IPS-NIHi7 (cell line): ENCODE results near the gene HKDC1.
"Not testable (repeated sequence)": the region's sequence is repeated elsewhere in the genome, so short reads cannot be mapped to it uniquely, and the experiment has no call there.

Source experiments
- DNase-seq: peaks from one replicate; pipeline ENCODE4 v3.0.0; 2012; ENCODE audit warnings: mixed read lengths; ENCODE audit errors: extremely low spot score

The HKDC1 gene

DNA sequence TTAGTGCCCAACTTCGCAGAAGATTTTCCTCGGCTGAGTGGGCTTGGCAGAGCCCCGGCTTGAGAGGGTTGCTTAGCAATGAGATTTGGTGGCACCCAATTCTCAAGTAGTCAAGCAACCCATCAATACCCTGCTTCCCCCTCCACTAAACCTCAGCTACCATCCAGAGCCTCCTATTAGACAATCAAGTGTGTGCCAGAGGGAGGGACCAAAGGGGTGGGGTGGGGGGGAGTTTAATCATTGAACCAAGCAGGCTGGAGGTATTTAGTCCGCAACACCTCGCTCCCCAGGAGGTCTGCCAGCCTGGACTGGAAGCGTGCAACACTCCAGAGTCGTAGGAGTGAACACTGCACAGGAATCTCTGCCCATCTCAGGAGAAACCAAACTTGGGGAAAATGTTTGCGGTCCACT is at the start of gene HKDC1:
HKDC1 (plus strand) TSS at position 292 of the 411 bp plus-strand sequence; CDS start at position 396, 104 bp downstream.
- no peak for DNase-seq

DNA sequence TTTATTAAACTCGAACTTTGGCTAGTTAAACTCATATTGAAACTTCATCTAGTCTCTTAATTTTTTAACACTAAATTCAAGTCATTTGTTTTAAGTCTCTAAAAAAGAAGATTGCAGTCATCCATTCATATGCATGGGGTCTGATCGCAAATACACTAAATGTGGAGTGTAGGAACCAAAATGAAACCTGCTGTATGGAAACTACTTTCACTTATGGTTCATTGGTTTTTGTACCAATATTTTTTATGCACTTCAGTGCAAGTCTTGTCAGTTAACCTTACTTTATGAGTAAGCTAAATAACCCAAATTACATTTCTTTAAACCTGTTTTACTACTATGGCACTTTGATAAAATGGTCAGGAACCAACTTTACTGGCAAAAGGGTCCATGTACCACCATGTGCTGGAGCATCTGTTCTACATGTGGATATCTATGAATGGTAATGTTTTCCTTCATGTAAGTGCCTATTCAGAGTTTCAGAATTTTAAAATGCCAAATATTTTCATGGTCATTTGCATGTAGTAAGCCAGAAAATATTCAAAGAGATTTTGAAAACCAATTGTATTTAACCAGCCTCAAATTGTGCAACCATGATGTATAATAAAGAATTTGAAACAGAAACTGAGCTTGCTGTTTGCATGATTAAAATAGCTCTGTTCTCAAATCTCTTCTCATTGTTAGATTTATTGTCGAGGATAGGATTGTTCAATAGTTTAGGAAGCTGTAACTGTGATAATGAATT is 47.7 kb upstream of the HKDC1 start:
- no peak for DNase-seq

DNA sequence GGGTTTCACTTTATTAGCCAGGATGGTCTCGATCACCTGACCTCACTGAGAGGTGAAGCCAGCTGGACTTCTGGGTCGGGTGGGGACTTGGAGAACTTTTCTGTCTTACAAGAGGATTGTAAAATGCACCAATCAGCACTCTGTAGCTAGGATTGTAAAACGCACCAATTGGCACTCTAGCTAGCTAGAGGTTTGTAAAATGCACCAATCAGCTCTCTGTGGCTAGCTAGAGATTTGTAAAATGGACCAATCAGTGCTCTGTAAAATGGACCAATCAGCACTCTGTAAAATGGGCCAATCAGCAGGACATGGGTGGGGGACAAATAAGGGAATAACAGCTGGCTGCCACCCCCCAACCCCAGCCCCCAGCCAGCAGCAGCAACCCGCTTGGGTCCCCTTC is 44.8 kb upstream of the HKDC1 start:
- DNase-seq, result not testable (repeated sequence)

DNA sequence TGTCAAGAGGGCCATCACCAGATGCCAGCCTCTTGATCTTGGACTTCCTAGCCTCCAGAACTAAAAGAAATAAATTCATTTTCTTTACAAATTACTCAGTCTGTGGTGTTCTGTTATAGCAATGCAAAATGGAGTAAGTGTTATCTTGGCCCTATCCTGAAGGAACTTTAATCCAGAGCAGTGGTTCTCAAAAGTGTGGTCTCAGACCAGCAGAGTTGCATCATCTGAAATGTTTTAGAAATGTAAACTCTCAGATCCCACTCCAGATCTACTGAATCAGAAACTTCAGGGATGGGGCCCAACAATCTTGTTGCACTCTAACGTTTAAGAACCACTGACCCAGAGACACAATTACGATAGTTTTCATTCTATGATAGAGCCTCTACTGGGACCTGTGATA is 43.3 kb upstream of the HKDC1 start:
- DNase-seq, result no peak

- DNase-seq, result no peak
These were observed 40.9 kb upstream of the HKDC1 start for GRCh38 chr10:69179089-69179742.

DNA sequence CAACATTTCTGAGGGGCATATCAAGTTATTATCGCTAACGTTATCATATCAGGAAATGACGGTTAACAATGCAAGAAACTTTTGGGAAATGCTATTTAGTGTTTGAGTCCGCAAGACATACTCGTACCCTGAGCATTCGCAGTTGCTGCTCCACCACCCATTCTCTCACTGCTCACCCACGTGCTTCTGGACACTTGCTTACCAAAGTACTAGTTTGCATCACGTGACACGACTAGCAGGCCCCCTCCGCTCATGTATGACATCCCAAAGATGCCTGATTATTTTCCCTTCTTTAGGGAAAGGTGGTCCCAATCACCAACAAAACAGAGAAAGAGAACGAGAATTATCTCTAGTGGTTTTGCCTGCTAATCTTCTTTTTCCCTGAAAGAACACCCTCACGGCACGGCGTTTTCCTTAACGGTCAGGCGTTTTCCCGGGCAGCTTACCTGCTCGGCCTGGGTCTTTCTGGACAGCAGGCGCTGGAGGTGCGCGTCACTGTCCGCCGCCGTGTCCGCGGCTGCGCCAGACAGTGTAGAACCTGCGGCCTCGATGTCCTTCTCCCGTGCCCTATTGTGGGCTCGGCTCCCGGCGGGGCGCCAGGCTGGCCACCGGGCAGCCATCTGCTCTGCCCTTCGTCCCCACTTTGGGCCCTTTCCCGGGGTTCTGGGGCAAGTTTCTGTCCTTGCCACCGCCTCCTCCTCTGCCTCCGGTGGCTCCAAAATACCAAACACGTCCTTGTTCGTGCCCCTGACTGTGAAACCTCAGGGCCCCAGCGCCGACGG is 40.2 kb upstream of the HKDC1 start, which contains the start of gene SUPV3L1:
SUPV3L1 (plus strand) TSS at position 492 of the 782 bp plus-strand sequence; CDS start at position 550, 58 bp downstream.
- DNase-seq, result peak; percentile 94

DNA sequence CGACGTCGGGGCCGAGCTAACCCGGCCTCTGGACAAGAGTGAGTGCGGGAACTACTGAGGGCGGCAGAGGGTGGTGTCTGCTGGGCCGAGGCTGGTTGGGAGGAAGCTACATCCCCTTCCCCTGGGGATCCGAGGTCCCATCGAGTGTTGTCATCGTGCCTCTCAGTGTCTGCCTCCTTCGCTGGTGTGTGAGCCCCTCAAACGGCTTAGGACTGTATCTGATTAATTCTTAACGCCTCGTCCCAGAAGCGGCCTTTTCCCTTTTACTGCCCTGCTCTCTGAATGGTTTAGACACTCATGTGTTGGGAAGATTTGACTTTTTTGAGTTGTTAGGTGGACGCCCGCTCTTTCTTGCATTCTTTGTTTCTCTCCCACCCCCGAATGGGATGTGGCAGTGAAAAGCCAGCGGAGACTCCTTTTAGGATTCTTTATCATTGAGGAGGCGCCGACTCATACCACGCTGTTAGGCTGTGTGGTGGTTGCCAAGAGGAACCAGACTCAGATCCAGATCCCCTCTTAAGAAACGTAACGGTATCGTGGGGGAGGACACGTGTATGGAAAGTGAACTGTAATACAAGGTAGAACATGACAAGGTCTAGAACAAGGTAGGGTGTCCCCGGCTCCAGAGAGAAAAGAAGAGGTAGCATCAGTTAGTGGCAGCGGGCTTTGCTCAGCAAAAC is 39.5 kb upstream of the HKDC1 start:
- no peak for DNase-seq

GRCh38 chr10:69181433-69181832 is 38.7 kb upstream of the HKDC1 start:
- no peak for DNase-seq

DNA sequence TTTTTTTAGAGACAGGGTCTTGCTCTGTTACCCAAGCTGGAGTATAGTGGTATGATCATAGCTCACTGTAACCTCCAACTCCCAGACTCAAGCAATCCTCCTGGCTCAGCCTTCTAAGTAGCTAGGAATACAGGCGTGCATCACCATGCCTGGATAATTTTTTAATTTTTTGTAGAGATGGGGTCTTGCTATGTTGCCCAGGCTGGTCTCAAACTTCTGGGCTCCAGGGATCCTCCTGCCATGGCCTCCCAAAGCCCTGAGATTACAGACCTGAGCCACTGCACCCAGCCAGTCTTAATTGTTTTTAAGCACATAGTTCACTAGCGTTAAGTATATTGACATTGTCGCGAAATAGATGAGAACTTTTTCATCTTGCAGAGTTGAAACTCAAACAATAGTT is 38.1 kb upstream of the HKDC1 start:
- no peak for DNase-seq

DNA sequence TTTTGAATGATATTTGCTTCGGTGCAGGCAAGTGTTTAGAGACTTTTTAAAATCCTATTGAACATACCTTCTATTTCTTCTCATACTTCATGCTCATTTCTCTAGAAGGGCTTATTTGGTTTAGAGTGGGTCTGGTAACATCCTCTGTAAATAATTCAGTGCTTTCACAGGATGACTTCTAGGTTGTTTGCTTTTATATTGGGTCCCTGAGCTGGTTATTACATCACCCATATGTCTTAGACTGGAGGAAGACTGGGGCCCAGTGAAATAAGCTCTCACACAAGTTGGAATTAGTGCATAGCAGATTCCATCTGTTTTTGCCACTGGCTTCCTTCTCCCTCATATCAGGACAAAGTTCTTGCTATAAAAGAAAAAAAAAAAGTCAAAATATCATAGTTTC is 33.6 kb upstream of the HKDC1 start:
- DNase-seq, result no peak

DNA sequence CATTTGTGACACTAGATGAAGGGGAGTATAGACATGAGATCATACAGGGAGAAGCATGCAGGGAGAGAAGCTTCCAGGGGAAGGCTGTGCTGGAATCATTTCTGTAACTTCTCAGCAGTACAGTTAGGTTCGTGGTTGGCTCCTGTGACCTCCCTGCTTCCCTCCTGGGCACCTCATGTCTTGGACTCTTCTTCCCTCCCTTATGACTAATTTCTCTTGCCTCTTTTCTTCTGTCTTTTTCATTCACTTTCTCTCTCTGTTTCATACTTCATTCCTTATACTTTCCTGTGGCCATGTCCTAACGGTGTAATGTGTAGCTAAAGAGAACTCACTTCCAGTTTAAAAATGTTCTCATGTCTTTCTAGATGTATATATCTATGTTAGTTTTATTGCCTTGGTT is 19.1 kb upstream of the HKDC1 start:
- DNase-seq, result no peak

DNA sequence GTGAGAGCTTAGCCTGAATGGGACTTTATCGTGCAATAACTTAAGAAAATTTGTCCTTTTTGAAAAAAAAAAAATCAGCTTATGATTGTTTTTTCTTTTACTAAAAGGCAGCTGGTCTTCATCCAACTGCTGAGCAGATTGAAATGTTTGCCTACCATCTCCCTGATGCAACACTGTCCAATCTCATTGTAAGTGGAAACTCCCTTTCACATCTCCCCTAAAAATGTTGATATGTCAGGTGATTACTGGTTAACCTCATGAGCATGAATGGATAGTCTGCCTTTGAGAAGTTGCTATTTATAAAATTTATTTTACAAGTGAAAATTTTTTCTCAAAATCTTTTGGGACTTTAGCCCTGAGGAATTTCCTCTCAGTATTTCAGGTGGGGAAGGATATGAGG is 17.8 kb upstream of the HKDC1 start:
- no peak for DNase-seq

DNA sequence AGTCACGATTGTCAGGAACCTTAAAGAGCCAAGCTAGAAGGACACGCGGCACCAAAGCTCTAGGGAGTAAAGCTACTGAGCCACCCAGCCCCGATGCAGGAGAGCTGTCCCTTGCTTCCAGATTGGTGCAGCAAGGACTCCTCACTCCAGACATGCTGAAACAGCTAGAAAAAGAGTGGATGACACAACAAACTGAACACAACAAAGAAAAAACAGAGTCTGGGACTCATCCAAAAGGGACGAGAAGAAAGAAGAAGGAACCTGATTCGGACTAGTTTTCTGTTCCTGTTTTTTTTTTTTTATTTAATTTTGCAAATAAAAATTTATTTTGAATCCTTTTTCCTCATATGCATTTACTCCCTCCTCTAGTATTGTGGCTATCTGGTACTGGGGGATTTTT is 11.4 kb upstream of the HKDC1 start:
- DNase-seq, result no peak

DNA sequence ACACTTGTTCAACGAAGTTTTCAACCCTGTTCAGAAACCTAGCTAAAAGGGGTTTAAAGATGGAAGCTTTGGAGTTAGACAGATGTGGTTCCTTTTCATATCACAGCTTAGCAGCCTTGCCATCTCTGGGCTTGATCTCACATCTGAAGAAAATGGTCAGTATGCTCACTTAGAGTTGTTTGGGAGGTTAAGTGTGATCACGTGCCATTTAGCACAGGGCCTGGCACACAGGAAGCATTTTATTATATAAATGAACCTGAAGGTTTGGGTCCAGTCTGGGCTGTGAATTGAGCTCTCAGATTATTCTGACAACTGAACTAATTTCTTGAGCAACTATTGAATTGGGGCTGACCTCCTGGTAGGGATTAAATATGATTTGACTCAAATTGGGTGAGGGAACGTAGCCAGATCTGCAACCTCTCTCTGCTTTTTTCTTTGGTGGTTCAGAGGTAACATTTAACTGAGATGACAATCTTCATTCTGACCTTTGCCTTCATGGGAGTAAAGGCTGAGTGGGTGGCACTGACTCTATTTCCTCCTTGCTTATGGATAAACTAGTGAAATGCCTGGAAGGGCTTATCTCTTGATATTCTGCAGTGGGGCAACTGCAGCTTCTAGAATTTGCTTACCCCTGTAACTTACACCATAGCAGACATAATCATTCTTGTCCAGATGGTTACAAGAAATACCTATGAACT is 10.2 kb upstream of the HKDC1 start:
- DNase-seq, result no peak

DNA sequence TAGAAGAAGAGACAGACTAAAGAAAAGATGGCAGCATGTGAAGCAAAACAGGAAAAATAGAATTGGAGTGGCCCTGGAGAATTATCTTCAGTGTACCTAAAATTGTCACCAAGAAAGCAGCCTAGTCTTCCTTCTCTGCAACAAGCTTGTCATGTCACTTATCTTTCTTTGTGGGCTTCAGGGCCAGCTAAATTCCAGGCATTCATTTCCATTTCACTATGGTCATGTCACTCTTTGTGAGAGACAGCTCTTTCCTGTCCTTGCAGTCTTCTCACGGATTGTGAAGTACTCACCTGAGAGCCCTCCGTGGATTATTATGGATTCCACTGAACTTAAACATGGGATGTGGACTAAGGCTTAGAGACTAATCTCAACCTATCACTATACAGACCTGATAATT is 9.0 kb upstream of the HKDC1 start:
- DNase-seq, result no peak

DNA sequence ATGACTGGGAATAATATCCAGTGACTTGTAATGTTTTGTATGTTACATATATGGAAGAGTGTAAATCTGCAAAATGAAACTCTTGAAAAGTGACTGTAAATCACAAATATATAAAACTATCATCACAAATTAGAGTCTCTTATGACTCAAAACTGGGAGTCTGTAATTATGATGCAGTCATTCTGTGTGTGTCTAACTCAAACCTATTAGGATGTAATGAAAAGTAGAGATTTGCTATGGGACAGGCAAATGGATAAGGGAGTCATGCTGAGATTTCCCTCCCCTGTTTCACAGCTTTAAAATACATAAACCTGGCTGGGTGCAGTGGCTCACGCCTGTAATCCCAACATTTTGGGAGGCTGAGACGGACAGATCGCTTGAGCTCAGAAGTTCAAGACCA is 8.6 kb upstream of the HKDC1 start:
- DNase-seq, result no peak

- no peak for DNase-seq
These were observed 6.4 kb upstream of the HKDC1 start for GRCh38 chr10:69213591-69214311.

DNA sequence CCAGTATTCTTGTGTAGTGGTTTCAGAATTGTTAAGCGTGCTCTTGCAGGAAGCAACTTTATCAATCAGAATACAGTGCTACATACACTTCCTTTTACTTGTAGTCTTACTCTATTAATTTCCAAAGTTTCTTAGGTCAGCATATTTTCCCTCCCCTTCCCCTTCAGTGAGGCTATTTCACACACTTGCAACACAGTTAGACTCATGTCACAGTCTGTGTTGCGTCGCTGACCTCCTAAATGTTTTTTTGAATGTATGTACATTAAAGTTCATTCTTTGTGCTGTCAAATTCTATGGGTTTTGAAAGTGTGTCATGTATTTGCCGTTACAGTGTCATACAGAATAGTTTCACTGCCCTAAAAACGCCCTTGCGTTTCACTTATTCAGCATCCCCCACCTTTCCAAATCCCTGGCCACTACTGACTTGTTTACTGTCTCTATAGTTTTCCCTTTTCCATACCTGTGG is 5.4 kb upstream of the HKDC1 start:
- no peak for DNase-seq

GRCh38 chr10:69215405-69216171 is 4.5 kb upstream of the HKDC1 start:
- DNase-seq, result no peak

DNA sequence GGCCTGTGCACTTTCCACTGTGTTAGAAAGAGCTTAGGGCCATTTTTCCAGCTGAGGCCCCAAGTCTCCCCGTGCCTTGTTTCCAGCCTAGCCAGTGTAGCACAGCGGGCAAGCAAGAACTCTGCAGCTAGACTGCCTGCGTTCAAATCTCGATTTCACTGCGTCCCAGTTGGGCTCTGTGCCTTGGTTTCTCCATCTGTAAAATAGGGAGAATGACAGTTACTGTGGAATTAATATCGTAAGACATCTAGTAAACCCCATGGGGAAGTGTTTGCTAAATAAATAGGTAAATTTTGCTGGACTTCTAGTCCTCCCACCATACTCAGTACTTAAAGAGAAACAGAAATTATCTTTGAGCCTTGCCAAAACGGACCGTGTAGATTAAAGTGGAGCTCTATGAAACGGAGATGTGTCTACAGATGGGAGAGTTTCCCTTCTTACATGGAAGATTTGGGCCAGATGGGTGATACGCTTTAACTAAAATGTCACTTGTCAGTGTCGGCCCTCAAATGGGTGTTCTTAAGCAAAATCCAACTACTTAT is 3.5 kb upstream of the HKDC1 start:
- DNase-seq, result no peak
